Adipocyte (in vitro differentiated cells): ENCODE data around the gene ZNF384.
A peak's percentile ranks its signal among the peaks of the same experiment; 100 is the strongest.
"Not testable (repeated sequence)": the region's sequence is repeated elsewhere in the genome, so short reads cannot be mapped to it uniquely, and the experiment has no call there.

ENCODE experiments used
- DNase-seq: peaks from one replicate; pipeline ENCODE4 v3.0.0-alpha.2; 2015; ENCODE audit warnings: low read depth
- H3K27me3 ChIP-seq: replicated peaks from 2 replicates; pipeline ENCODE4 v1.7.0; 2013; ENCODE audit warnings: mild to moderate bottlenecking, low read length, moderate library complexity; ENCODE audit not compliant: control insufficient read depth, insufficient read depth
- H3K36me3 ChIP-seq: 2 replicates; pipeline ENCODE4 v1.7.0; 2013; ENCODE audit warnings: low read length, mild to moderate bottlenecking, moderate library complexity; ENCODE audit not compliant: control insufficient read depth, insufficient read depth, severe bottlenecking
- H3K4me1 ChIP-seq: 2 replicates; pipeline ENCODE4 v1.7.0; 2013; ENCODE audit warnings: mild to moderate bottlenecking, low read length, moderate library complexity; ENCODE audit not compliant: control insufficient read depth, insufficient read depth
- H3K4me3 ChIP-seq: 2 replicates; pipeline ENCODE4 v1.7.0; 2013; ENCODE audit warnings: mild to moderate bottlenecking, low read length, moderate library complexity
- H3K9ac ChIP-seq: 2 replicates; pipeline ENCODE4 v1.7.0; 2013; ENCODE audit warnings: mild to moderate bottlenecking, low read length, moderate library complexity
- H3K9me3 ChIP-seq: 2 replicates; pipeline ENCODE4 v1.7.0; 2013; ENCODE audit warnings: mild to moderate bottlenecking, low read length, moderate library complexity; ENCODE audit not compliant: control insufficient read depth

The ZNF384 gene

DNA sequence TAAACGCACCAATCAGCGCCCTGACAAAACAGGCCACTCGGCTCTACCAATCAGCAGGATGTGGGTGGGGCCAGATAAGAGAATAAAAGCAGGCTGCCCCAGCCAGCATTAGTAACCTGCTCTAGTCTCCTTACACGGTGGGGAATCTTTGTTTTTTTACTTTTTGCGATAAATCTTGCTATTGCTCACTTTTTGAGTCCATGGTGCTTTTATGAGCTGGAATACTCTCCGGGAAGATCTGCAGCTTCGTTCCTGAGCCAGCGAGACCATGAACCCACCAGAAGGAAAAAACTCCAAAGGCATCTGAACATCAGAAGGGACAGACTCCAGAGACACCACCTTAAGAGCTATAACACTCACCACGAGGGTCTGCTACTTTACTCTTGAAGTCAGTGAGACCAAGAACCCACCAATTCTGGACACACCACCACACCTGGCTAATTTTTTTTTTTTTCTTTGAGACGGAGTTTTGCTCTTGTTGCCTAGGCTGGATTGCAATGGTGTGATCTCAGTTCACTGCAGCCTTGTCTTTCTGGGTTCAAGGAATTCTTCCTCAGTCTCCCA is 27.8 kb upstream of the ZNF384 start:
- H3K9ac ChIP-seq = no peak overlapping the region
- H3K9me3 ChIP-seq = no peaks in the 10 kb centered on the region
- H3K4me1 ChIP-seq = no peaks in the 10 kb centered on the region
- no peak overlapping the region for H3K4me3 ChIP-seq
- no peaks in the 10 kb centered on the region for H3K27me3 ChIP-seq
- H3K36me3 ChIP-seq = no peaks in the 10 kb centered on the region
- DNase-seq = no peak

GRCh38 chr12:6716031-6716873 is 27.1 kb upstream of the ZNF384 start:
- H3K36me3 ChIP-seq, DNase-seq, H3K9me3 ChIP-seq, H3K9ac ChIP-seq, H3K4me3 ChIP-seq, H3K27me3 ChIP-seq, H3K4me1 ChIP-seq: not testable (repeated sequence)

GRCh38 chr12:6708960-6709394 is 19.8 kb upstream of the ZNF384 start:
- Histone ChIP-seq H3K4me3 (no peak overlapping the region), H3K36me3 (no peaks in the 10 kb centered on the region), H3K27me3 (peaks cover 8% of the 10 kb centered on the region), H3K4me1 (no peaks in the 10 kb centered on the region), H3K9me3 (no peaks in the 10 kb centered on the region), H3K9ac (no peak overlapping the region)
- no peak for DNase-seq

DNA sequence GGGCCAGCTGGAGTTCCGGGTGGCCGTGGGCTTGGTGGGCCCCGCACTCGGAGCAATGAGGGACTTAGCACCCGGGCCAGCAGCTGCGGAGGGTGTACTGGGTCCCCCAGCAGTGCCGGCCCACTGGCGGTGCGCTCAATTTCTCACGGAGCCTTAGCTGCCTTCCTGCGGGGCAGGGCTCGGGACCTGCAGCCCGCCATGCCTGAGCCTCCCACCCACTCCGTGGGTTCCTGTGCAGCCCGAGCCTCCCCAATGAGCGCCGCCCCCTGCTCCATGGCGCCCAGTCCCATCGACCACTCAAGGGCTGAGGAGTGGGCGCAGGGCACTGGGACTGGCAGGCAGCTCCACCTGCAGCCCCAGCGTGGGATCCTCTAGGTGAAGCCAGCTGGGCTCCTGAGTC is 19.2 kb upstream of the ZNF384 start:
- not testable (repeated sequence) for H3K4me3 ChIP-seq, H3K9me3 ChIP-seq, H3K36me3 ChIP-seq, H3K4me1 ChIP-seq, DNase-seq, H3K9ac ChIP-seq
- H3K27me3 ChIP-seq = peaks cover 13% of the 10 kb centered on the region

GRCh38 chr12:6703631-6704030 is 14.5 kb upstream of the ZNF384 start:
- Histone ChIP-seq H3K4me1 (peaks cover 4% of the 10 kb centered on the region), H3K27me3 (peaks cover 30% of the 10 kb centered on the region), H3K9me3 (no peaks in the 10 kb centered on the region), H3K36me3 (no peaks in the 10 kb centered on the region), H3K9ac (no peak overlapping the region), H3K4me3 (no peak overlapping the region)
- no peak for DNase-seq

DNA sequence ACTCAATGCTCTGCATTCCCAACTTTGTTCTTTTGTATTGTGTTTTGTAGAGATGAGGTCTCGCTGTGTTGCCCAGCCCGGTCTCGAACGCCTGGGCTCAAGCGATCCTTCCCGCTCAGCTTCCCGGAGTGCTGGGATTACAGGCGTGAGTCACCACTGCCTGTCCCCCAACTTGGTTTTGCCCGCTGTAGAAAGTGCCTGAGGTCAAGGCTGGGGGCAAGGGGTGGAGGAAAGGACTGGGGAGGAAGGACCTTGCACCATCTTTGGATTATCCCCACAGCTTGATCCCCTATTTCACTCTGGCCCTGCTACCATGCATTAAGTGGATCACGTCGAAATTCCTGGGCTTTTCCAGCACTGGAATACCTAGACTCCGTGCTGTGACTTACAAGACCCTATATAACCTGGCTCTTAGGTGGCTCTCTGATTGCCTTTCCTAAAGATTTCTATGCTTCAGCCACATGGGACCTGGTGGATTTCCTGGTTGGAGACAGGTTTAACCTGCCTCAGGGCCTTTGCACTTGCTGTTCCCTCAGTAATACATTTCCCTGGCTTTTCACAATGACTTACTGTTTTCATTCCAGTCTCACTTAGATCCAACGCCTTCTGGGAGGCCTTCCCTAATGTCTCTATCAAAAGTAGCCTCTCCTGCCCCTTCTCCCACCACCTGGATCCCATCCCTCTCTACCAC is 12.0 kb upstream of the ZNF384 start:
- H3K27me3 ChIP-seq = peaks cover 30% of the 10 kb centered on the region
- H3K9ac ChIP-seq = no peak overlapping the region
- H3K4me3 ChIP-seq = peak overlapping the region; percentile 68
- H3K4me1 ChIP-seq = peaks cover 4% of the 10 kb centered on the region
- H3K9me3 ChIP-seq = no peaks in the 10 kb centered on the region
- DNase-seq = peak; percentile 30
- no peaks in the 10 kb centered on the region for H3K36me3 ChIP-seq

DNA sequence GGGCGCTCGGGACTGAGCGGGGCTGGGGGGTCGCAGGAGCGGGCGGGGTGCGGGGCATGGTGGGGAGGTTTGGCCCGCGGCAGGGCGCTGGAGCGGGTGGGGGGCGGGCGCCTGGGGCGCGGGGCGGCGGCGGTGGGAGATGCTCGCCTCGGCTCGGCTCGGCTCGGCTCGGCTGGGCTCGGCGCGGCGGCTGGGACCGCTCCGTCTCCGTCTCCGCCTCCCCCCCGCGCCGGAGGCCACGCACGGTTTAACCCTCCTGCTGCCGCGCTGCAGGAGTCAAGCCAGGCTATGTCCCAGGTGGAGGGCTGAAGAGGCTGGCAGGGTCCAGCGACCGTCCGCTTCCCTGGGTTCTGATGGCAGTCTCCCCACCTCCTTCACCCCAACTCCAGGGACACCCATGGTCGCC is 11.5 kb upstream of the ZNF384 start, which contains the start of gene PIANP:
TSS of gene PIANP (minus strand) at position 170 of the 406 bp plus-strand sequence. CDS start 2,754 bp downstream, outside the sequence.
- peaks cover 4% of the 10 kb centered on the region for H3K4me1 ChIP-seq
- peak; percentile 88 for DNase-seq
- no peak within 1 kb of the TSS for H3K9ac ChIP-seq
- H3K27me3 ChIP-seq = peaks cover 30% of the 10 kb centered on the region
- H3K9me3 ChIP-seq = no peaks in the 10 kb centered on the region
- peak within 1 kb of the TSS; percentile 68 for H3K4me3 ChIP-seq
- H3K36me3 ChIP-seq = no peaks in the 10 kb centered on the region

- H3K36me3 ChIP-seq = no peaks in the 10 kb centered on the region
- peak overlapping the region; percentile 52 for H3K4me3 ChIP-seq
- peaks cover 30% of the 10 kb centered on the region for H3K27me3 ChIP-seq
- H3K9ac ChIP-seq = no peak overlapping the region
- H3K9me3 ChIP-seq = no peaks in the 10 kb centered on the region
- H3K4me1 ChIP-seq = peaks cover 4% of the 10 kb centered on the region
- DNase-seq = peak; percentile 55
These were observed 10.9 kb upstream of the ZNF384 start for GRCh38 chr12:6699989-6700645.

DNA sequence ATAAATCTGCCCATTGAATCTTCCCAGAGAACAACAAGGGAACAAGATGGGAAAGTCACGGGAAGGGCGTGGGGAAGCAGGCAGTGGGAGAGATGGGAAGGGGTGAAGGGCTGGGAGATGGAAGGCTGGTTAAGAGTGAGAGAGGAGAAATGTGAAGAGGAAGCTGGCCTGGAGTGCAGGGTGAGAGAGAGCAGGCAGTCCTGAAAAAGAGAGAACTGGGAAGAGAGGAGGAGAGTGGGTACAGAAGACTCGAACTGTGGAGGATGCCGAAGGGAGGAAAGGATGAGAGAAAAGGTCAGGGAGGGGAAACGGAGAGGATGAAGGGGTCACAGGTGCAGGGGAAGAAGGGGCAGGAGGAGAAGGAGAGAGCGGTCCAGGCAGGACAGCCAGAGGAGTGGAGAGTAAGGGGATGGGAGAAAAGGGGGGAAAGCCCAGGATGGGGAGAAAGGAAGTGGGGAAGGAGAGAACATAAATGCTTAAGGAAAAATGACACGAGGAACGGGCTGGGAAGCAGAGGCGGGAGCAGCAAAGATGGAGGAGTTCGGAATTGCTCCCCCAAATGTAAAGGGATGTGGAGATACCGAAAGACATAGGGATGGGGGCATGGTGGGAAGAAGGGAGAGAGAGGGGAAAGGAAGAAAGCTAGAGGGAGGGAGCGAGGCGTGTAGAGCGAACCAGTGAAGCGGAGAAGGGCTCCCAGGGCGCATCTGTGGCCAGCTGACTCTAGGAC is 10.2 kb upstream of the ZNF384 start:
- Histone ChIP-seq H3K36me3 (no peaks in the 10 kb centered on the region), H3K27me3 (peaks cover 25% of the 10 kb centered on the region), H3K9me3 (no peaks in the 10 kb centered on the region), H3K9ac (no peak overlapping the region), H3K4me3 (no peak overlapping the region), H3K4me1 (peaks cover 4% of the 10 kb centered on the region)
- no peak for DNase-seq

DNA sequence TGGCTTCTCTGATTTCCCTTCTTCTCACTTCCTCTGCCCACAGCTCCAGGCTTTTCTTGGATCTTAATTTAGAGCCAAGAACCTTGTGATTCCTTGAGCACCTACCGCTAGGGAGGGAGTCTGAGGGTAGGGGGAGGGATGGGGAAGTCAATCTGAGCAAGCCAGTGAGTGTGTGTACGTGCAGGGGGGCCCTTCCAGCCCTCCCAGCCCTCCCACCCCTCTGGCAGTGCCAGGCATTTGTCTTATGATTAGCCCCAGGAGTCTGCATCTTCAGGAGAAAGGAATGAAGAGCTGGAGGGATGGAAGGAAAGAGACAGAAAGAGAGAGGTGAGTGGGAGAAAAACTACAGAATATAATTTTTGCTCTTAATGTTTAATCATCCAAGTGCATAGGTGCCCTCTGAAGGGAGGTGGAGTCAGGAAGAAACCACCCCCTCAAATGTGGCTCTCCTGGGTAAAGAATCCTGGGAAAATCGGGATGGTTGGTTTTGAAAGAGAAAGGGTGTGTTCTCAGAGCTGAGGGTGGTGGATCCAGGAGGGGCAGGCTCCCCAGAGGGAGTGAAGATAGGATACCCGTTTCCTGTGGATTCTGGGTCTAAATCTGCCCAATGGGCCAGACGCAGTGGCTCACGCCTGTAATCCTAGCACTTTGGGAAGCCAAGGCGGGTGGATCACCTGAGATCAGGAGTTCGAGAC is 9.3 kb upstream of the ZNF384 start:
- no peak overlapping the region for H3K9ac ChIP-seq
- H3K36me3 ChIP-seq = no peaks in the 10 kb centered on the region
- H3K4me3 ChIP-seq = no peak overlapping the region
- DNase-seq = no peak
- H3K27me3 ChIP-seq = peaks cover 19% of the 10 kb centered on the region
- H3K9me3 ChIP-seq = no peaks in the 10 kb centered on the region
- H3K4me1 ChIP-seq = peaks cover 4% of the 10 kb centered on the region
